Measurements from ENCODE around the gene KLK7.

DNA sequence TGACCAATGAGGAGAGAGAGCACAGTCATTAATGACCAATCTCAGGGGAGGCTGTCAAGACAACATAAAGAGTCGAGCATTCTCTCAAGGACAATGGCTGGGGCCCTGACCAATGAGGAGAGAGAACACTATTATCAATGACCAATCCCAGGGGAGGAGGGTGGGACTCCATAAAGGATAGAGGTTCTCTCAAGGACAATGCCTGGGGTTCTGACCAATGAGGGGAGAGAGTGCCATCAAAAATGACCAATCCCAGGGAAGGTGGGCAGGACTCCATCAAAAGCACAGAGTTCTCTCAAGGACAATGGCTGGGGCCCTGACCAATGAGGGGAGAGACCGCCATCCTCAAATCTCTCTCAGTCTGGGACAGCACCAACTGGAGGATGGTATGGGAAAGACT lies 46.0 kb upstream of the KLK7 start:
- TF ChIP-seq TEAD4 (IDR thresholded peaks at IDR 0.05) (no peak), ZBTB7A (IDR thresholded peaks at IDR 0.05; ENCODE audit: low read depth) (no peak), EP300 (IDR thresholded peaks at IDR 0.05; ENCODE audit: borderline replicate concordance) (no peak), TAF1 (IDR thresholded peaks at IDR 0.05; ENCODE audit: low read depth) (no peak), YY1 (IDR thresholded peaks at IDR 0.05; ENCODE audit: low read depth) (no peak)
- TF ChIP-seq, protein P1, sequence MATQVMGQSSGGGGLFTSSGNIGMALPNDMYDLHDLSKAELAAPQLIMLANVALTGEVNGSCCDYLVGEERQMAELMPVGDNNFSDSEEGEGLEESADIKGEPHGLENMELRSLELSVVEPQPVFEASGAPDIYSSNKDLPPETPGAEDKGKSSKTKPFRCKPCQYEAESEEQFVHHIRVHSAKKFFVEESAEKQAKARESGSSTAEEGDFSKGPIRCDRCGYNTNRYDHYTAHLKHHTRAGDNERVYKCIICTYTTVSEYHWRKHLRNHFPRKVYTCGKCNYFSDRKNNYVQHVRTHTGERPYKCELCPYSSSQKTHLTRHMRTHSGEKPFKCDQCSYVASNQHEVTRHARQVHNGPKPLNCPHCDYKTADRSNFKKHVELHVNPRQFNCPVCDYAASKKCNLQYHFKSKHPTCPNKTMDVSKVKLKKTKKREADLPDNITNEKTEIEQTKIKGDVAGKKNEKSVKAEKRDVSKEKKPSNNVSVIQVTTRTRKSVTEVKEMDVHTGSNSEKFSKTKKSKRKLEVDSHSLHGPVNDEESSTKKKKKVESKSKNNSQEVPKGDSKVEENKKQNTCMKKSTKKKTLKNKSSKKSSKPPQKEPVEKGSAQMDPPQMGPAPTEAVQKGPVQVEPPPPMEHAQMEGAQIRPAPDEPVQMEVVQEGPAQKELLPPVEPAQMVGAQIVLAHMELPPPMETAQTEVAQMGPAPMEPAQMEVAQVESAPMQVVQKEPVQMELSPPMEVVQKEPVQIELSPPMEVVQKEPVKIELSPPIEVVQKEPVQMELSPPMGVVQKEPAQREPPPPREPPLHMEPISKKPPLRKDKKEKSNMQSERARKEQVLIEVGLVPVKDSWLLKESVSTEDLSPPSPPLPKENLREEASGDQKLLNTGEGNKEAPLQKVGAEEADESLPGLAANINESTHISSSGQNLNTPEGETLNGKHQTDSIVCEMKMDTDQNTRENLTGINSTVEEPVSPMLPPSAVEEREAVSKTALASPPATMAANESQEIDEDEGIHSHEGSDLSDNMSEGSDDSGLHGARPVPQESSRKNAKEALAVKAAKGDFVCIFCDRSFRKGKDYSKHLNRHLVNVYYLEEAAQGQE (IDR thresholded peaks at IDR 0.05; ENCODE audit: low read depth): no peak
- TF ChIP-seq, protein P2, sequence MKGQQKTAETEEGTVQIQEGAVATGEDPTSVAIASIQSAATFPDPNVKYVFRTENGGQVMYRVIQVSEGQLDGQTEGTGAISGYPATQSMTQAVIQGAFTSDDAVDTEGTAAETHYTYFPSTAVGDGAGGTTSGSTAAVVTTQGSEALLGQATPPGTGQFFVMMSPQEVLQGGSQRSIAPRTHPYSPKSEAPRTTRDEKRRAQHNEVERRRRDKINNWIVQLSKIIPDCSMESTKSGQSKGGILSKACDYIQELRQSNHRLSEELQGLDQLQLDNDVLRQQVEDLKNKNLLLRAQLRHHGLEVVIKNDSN (IDR thresholded peaks at IDR 0.05): no peak

Data from Ishikawa (cell line).